ENCODE measurements around the gene ADGRV1.

DNA sequence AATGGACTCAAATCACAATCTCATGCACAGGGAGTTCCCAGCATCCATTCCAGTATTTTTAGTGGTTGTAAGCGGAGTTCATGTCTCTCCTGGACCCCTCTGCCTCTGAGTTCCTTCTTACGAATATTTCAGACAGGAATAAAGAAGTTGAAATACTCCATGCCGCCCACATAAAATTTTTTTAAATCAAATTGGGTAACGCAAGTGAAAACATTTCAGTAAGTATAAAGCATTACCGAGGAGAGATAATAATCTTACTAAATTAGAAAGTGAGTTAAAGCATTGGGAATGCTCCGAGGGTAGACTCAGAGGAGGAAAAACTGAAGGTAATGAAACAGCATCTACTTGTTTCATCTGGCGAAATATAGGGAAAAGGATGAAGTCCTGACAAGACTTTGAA lies 506.9 kb downstream of the ADGRV1 start:
- TF ChIP-seq, protein P1, sequence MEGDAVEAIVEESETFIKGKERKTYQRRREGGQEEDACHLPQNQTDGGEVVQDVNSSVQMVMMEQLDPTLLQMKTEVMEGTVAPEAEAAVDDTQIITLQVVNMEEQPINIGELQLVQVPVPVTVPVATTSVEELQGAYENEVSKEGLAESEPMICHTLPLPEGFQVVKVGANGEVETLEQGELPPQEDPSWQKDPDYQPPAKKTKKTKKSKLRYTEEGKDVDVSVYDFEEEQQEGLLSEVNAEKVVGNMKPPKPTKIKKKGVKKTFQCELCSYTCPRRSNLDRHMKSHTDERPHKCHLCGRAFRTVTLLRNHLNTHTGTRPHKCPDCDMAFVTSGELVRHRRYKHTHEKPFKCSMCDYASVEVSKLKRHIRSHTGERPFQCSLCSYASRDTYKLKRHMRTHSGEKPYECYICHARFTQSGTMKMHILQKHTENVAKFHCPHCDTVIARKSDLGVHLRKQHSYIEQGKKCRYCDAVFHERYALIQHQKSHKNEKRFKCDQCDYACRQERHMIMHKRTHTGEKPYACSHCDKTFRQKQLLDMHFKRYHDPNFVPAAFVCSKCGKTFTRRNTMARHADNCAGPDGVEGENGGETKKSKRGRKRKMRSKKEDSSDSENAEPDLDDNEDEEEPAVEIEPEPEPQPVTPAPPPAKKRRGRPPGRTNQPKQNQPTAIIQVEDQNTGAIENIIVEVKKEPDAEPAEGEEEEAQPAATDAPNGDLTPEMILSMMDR (IDR thresholded peaks at IDR 0.05; ENCODE audit: borderline replicate concordance, extremely low read depth, low read length, poor library complexity, severe bottlenecking): no peak
- TF ChIP-seq EZH2 (IDR thresholded peaks at IDR 0.05; ENCODE audit: borderline replicate concordance, low read depth, low read length, severe bottlenecking): no peak

All from DND-41 (cell line).